HuH-7.5 (cell line): ENCODE data around the gene SCMH1.
"Not testable (repeated sequence)": the region's sequence is repeated elsewhere in the genome, so short reads cannot be mapped to it uniquely, and the experiment has no call there.

Source experiments
- DNase-seq: peaks from one replicate; pipeline ENCODE4 v3.0.0; 2011; ENCODE audit warnings: low spot score

SCMH1 gene

DNA sequence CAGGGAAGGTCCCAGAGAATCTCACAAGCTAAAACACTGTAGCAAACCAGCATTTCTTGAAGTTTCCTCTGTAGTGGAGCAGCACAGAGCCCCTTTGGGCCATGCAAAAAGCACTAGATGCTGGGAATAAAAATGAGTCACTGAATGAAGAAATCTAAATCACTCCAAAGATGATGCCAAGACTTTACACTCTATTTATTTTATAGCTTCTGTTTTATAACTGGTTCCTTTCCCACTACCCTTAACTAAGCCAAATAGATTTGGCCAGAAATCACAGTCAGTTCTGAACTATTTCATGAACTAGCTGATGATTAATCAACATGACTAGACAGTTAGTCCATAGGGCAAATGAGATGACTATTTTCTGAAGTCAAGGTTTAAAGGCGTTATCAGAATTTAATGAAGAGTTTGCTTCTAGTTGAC, 89.5 kb downstream of the SCMH1 start:
- DNase-seq = no peak

DNA sequence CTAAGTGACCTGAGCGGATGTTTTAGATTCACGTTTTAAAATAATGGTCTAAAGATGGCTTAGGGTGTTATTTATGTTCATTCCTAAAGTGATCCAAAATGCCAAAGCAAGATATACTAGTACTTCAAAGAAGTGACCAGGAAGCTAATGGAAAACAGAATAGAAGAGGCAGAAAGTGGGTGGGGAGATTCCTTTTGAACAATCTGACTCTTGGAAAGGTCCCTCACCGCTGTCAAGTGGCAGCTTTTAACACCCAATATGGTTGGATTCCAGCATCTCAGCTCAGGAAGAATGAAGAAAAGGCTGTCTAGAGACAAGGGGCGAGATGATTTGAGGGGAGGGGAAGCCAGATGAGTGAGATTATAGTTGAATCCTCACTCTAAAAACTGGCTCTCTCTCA, 90.3 kb downstream of the SCMH1 start:
- DNase-seq = no peak

DNA sequence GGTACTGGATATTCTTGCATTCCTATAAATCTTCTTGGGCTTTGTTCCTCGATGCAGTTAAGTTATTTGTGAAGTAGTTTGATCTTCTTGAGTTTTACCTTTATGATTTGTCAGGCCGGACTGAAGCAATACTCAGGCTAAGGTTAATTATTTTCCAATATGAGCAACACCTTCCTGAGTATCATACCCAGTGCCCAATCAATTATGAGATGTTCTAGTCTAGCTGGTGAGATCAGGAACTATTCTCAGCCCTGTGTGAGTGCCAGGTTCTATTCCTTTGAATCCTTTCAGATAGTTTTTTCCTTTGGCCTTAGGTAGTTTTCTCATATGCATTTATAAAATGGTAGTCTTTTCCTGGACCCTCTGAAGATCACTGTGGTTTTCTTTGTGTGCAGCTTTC, 92.5 kb downstream of the SCMH1 start:
- no peak for DNase-seq

GRCh38 chr1:41144285-41144684, 97.8 kb downstream of the SCMH1 start:
- no peak for DNase-seq

DNA sequence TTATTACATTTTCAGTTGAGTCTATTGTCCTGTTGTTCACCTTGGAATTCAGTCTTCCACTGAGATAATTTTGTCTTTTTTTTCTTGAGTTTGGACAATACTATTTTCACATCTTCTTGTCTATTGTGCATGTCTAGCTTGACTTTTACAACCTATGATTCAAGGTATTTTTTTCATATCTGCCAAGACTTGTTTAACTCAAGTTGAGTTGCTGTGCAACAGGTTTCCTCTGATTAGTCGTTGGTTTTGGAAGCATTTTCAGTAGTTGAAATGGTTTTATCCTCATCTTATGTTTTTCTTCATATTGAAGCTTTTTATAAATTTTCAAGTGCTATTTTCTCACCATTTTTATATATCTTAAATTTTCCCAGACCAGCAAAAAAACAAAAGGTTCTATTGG, 103.6 kb downstream of the SCMH1 start:
- DNase-seq = no peak

DNA sequence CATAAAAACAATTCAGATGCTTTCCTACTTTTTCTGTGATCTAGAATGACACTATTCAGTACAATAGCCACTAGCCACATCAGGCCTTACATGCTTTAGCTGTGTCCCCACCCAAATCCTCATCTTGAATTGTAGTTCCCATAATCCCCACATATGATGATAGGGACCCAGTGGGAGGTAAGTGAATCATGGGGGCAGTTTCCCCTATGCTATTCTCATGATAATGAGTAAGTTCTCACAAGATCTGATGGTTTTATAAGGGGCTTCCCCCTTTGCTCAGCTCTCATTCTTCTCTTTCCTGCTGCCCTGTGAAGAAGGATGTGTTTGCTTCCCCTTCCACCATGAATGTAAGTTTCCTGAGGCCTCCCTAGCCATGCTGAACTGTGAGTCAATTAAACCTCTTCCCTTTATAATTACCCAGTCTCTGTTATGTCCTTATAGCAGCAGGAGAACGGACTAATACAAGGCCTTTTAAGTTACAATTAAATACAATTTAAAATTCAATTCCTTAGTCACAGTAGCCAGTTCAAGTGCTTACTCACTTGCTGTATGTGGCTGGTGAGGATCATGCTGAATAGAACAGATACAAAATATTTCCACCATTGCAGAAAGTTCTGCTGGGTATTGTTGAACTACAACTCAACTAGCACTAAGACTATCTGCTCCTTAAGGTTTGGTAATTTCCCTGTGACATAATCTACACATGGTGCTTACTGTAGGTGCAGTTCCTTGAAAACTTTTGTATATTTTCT, 106.7 kb downstream of the SCMH1 start:
- DNase-seq = no peak

GRCh38 chr1:41134325-41134724, 107.8 kb downstream of the SCMH1 start:
- not testable (repeated sequence) for DNase-seq

DNA sequence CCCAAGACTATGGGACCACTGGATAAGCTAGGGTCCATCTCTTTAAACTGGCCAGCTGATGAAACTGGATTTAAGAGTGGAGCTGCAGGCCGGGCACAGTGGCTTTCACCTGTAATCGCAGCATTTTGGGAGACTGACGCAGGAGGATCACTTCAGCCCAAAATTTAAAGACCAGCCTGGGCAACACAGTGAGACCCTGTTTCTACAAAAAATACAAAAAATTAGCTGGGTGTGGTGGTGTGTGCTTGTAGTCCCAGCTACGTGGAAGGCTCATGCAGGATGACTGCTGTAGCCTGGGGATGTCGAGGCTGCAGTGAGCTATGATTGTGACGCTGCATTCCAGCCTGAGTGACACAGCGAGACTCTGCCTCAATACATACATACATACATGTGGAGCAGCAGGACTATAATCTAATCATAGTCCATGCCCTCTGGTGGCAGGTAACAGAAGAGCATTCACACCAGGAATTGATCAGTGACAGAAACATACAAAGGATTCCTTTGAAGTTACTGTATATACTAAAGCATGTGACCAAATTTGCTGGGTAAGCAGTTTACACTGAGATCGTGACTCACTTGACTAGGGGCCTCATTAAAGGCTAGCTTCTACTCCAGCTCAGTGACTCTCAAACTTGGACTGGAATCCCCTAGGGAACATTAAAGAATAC, 119.1 kb downstream of the SCMH1 start:
- peak; percentile 7 for DNase-seq

GRCh38 chr1:41122148-41122547, 120.0 kb downstream of the SCMH1 start:
- no peak for DNase-seq

- DNase-seq = no peak
Measured at GRCh38 chr1:41118645-41119044, 123.5 kb downstream of the SCMH1 start.

- not testable (repeated sequence) for DNase-seq
Measured at GRCh38 chr1:41117241-41117640, 124.9 kb downstream of the SCMH1 start.

GRCh38 chr1:41110736-41111135, 131.4 kb downstream of the SCMH1 start:
- DNase-seq = no peak

GRCh38 chr1:41110286-41110685, 131.8 kb downstream of the SCMH1 start:
- no peak for DNase-seq

- DNase-seq = peak; percentile 26
Measured at GRCh38 chr1:41109310-41110197, 132.6 kb downstream of the SCMH1 start.

DNA sequence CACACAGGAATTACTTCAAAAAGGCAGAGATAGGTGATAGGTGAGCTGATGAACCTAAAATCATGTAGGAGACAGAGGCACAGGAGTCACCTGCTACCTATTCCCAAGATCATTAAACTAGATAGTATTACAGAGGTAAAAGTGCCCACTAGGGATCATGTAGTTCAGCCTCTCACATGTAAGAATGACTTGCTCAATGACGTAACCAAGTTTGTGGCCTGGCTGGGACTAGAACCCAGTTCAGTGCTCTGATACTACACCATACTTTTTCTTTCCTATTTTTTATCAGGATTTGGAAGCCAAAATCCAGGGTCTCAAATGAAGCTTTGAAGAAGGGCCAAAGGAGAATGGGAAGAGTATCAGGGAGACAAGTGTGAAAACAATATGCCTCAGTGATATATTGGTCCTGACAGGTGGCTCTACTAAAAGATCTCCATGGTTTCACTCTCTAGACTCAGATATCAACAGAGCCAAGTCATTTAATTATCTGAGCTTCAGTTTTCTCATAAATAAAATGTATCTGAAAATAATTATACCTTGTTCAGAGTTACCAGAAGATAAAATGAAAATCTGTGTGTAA, 133.3 kb downstream of the SCMH1 start:
- DNase-seq = no peak

DNA sequence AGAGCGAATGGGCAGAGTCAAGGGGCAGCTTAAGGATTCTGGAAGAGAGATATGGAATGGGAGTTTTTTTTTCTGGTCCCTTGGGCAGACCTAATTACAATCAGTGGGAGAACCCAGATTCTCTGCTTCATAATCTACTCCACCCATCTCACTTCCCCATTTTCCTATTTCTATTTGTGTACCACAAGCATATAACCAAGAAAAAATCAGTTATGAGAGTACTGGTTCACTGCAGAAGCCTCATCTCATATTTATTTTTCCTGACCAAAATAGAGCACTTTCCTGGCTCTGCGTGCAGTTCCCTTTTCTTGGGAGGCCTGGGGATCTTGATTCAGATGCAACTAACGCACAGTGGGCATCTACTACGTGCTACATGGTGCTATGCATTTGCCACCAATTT, 138.3 kb downstream of the SCMH1 start:
- no peak for DNase-seq

- no peak for DNase-seq
Measured at GRCh38 chr1:41102653-41103052, 139.5 kb downstream of the SCMH1 start.

GRCh38 chr1:41101950-41102607, 140.0 kb downstream of the SCMH1 start:
- no peak for DNase-seq

DNA sequence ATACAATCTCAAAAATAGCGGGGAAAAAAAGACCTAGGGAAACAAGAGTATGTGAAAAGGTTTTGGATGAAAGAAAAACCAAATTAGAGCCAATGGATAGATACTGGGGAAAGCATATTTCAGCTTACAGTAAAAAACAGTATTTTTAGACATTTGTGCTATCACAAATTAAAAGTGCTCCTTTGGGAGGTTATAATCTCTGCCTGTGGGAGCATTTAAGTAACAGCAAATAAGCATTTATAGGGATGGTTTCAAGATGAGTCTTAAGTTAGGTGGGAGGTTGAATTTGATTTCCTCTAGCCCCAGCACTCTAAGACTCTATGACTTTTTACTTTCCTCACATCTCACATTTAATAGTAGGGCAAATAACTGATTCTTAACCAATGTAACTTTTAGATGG, 141.0 kb downstream of the SCMH1 start:
- DNase-seq = no peak

DNA sequence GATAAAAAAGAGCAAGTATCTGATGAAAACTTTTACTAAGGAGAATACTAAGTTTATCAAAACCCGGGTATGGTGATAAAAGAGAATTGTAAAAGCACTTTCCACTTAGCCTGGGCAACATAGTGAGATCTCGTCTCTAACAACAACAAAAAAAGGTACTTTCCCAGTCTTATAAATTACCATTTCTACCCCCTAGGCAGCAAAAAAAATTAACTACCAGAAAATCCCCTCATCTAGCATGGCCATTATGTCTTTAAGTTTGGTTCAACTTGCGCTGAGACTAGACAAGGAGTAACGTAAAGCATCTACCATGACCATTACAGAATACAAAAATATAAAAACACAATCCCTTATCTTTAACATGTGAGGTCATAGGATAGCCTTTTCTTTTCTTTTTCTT, 141.9 kb downstream of the SCMH1 start:
- no peak for DNase-seq

DNA sequence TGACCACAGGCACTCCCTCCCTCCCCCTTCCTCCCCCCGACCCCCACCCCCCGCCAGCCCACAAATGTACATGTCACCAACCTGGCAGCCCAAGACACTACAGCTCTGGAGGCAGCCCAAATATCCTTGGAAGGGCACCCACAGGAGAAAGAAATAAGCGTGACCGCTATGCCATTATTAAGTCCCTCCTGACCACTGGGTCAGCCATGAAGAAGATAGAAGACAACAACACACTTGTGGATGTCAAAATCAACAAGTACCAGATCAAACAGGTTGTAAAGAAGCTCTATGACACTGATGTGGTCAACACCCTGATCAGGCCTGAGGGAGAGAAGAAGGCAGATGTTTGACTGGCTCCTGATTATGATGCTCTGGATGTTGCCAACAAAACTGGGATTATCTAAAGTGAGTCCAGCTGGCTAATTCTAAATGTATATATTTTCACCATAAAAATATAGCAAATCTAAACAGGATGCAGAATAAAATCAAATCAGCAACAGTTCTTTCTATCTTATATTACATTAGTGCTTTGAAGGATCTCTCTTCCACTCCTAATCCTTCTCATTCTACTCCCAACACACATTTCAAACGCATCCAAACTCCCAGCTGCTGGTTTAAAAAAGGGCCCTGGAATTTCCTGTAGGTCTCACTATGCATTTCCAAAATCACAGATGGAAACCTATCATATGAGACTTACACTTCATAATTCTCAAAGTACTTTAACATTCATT, 143.2 kb downstream of the SCMH1 start:
- no peak for DNase-seq
